HepG2 (cell line): ENCODE data around the gene PDILT. TPM values are rescaled to one million over a fixed set of nuclear protein-coding genes. Genes with fewer than 3 reads are reported as not detected.
A peak's percentile ranks its signal among the peaks of the same experiment; 100 is the strongest.

Source experiments
- AGO1 ChIP-seq: fragments of 200-400 bp; formaldehyde crosslinking; IDR thresholded peaks from 2 replicates; pipeline ENCODE4 v1.6.1; 2017; ENCODE audit warnings: mild to moderate bottlenecking, low read depth, low read length, moderate library complexity; ENCODE audit not compliant: poor library complexity, severe bottlenecking
- ERF ChIP-seq: IDR thresholded peaks from 2 replicates; pipeline ENCODE4 v1.6.1; 2018; ENCODE audit warnings: missing biosample characterization, missing genetic modification reagents
- FOXA1 ChIP-seq, 2 experiments: fragments of 450-650 bp in 1 of 2; sonication (generic) in 1 of 2; formaldehyde crosslinking in 1 of 2; IDR thresholded peaks; 2 replicates each; pipeline versions ENCODE4 v1.4.0 to v1.6.1; 2016 to 2020; ENCODE audit warnings: missing genetic modification reagents in 1 of 2
- MXI1 ChIP-seq: IDR thresholded peaks from 3 replicates; pipeline ENCODE4 v1.6.1; 2012; ENCODE audit warnings: low read depth, low read length, inconsistent platforms, borderline replicate concordance
- NFKB2 ChIP-seq: sonication (generic); formaldehyde crosslinking; IDR thresholded peaks from 2 replicates; pipeline ENCODE4 v1.4.0; 2020; ENCODE audit warnings: missing genetic modification reagents, borderline replicate concordance
- PRDM10 ChIP-seq: sonication (generic); formaldehyde crosslinking; IDR thresholded peaks from 2 replicates; pipeline ENCODE4 v1.4.0; 2020; ENCODE audit warnings: low read depth, missing genetic modification reagents
- RAD21 ChIP-seq: fragments of 450-650 bp; formaldehyde crosslinking; IDR thresholded peaks from 2 replicates; pipeline ENCODE4 v1.5.0; 2020; ENCODE audit warnings: mild to moderate bottlenecking
- RAD51 ChIP-seq: fragments of 450-650 bp; IDR thresholded peaks from 2 replicates; pipeline ENCODE4 v1.6.1; 2016; ENCODE audit warnings: borderline replicate concordance
- RXRA ChIP-seq: sonication (generic); formaldehyde crosslinking; IDR thresholded peaks from 2 replicates; pipeline ENCODE4 v1.5.1; 2020; ENCODE audit warnings: missing genetic modification reagents
- TEAD2 ChIP-seq: sonication (generic); formaldehyde crosslinking; IDR thresholded peaks from 2 replicates; pipeline ENCODE4 v1.9.0; 2021; ENCODE audit warnings: missing genetic modification reagents
- ZBTB2 ChIP-seq: sonication (generic); formaldehyde crosslinking; IDR thresholded peaks from 2 replicates; pipeline ENCODE4 v1.8.0; 2022; ENCODE audit warnings: low read depth, missing genetic modification reagents
- ZNF335 ChIP-seq: sonication (generic); formaldehyde crosslinking; IDR thresholded peaks from 2 replicates; pipeline ENCODE4 v1.4.0; 2020; ENCODE audit warnings: missing genetic modification reagents
- ZNF703 ChIP-seq: sonication (generic); formaldehyde crosslinking; IDR thresholded peaks from 2 replicates; pipeline ENCODE4 v1.5.1; 2020; ENCODE audit warnings: missing genetic modification reagents, mild to moderate bottlenecking, moderate library complexity, borderline replicate concordance
- ZNF704 ChIP-seq: sonication (generic); formaldehyde crosslinking; IDR thresholded peaks from 2 replicates; pipeline ENCODE4 v1.8.1; 2023; ENCODE audit warnings: mild to moderate bottlenecking, inconsistent platforms, moderate library complexity, missing genetic modification reagents, borderline replicate concordance
- ZNF83 ChIP-seq: sonication (generic); formaldehyde crosslinking; IDR thresholded peaks from 2 replicates; pipeline ENCODE4 v1.4.0; 2020; ENCODE audit warnings: missing genetic modification reagents, mild to moderate bottlenecking, borderline replicate concordance
- ZNF883 ChIP-seq: sonication (generic); formaldehyde crosslinking; IDR thresholded peaks from 2 replicates; pipeline ENCODE4 v1.5.1; 2020; ENCODE audit warnings: mild to moderate bottlenecking, missing genetic modification reagents; ENCODE audit errors: not compliant biosample characterization
- polyA plus RNA-seq, 8 experiments: library from polyadenylated mRNA; depleted of rRNA in 3 of 8; stranded (reverse) in 7 of 8; unstranded in 1 of 8; fragments of >200 nt; fragmentation: Illumina TruSeq in 4 of 8; extraction: Trizol in 4 of 8; gene quantifications; 2 replicates each; pipeline versions ENCODE4 v1.2.1 to v1.2.3, GENCODE V29; 2011 to 2016; ENCODE audit warnings: low read depth in 4 of 8, missing spikeins in 1 of 8, mixed read lengths in 1 of 8; ENCODE audit not compliant: insufficient read depth in 1 of 8
- total RNA-seq, 5 experiments: library from RNA; depleted of rRNA; stranded (reverse); fragments of >200 nt; fragmentation: Illumina TruSeq; extraction: Trizol; gene quantifications; 2 replicates each; pipeline ENCODE4 v1.2.3, GENCODE V29; 2016; ENCODE audit warnings: low read depth in 1 of 5
- TF ChIP-seq, protein P1 (sequence below): sonication (generic); formaldehyde crosslinking; conservative IDR thresholded peaks from 2 replicates; pipeline ENCODE4 v1.8.1; 2023; ENCODE audit warnings: missing genetic modification reagents
- TF ChIP-seq, protein P2 (sequence below): sonication (generic); formaldehyde crosslinking; IDR thresholded peaks from 2 replicates; pipeline ENCODE4 v1.5.0; 2020; ENCODE audit warnings: missing genetic modification reagents

PDILT gene
- total and polyA plus RNA-seq, 2 of the 13 experiments (the other 11 are each of a cell fraction or from before 2014, with no cell fraction given) = not detected

- TF ChIP-seq ZNF704 = no peak
- no peak for TF ChIP-seq ZNF335
- TF ChIP-seq, protein P1, sequence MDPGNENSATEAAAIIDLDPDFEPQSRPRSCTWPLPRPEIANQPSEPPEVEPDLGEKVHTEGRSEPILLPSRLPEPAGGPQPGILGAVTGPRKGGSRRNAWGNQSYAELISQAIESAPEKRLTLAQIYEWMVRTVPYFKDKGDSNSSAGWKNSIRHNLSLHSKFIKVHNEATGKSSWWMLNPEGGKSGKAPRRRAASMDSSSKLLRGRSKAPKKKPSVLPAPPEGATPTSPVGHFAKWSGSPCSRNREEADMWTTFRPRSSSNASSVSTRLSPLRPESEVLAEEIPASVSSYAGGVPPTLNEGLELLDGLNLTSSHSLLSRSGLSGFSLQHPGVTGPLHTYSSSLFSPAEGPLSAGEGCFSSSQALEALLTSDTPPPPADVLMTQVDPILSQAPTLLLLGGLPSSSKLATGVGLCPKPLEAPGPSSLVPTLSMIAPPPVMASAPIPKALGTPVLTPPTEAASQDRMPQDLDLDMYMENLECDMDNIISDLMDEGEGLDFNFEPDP = no peak
- no peak for TF ChIP-seq MXI1
- TF ChIP-seq ZNF83 (CRISPR knock-in tag) = peak; percentile 35; the same call in 1 of the 2 replicates
- TF ChIP-seq ZBTB2 (CRISPR knock-in tag) = 0 out of 2 replicates have a peak, but pooled peaks have one; percentile 15
- TF ChIP-seq RAD51 = no peak
- TF ChIP-seq RXRA (CRISPR knock-in tag) = no peak
- no peak for TF ChIP-seq AGO1
- TF ChIP-seq, protein P2, sequence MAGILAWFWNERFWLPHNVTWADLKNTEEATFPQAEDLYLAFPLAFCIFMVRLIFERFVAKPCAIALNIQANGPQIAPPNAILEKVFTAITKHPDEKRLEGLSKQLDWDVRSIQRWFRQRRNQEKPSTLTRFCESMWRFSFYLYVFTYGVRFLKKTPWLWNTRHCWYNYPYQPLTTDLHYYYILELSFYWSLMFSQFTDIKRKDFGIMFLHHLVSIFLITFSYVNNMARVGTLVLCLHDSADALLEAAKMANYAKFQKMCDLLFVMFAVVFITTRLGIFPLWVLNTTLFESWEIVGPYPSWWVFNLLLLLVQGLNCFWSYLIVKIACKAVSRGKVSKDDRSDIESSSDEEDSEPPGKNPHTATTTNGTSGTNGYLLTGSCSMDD (CRISPR knock-in tag) = no peak
- no peak for TF ChIP-seq ZNF703
- TF ChIP-seq ERF (CRISPR knock-in tag) = no peak
- TF ChIP-seq TEAD2 (CRISPR knock-in tag) = no peak
- TF ChIP-seq NFKB2 (CRISPR knock-in tag) = 0 out of 2 replicates have a peak, but pooled peaks have one; percentile 16
- no peak for TF ChIP-seq FOXA1 (IDR thresholded peaks at IDR 0.05)
- TF ChIP-seq FOXA1 (CRISPR knock-in tag; IDR thresholded peaks at IDR 0.05) = 0 out of 2 replicates have a peak, but pooled peaks have one; percentile 6
- TF ChIP-seq ZNF883 (CRISPR knock-in tag) = peak; percentile 38
- peak; percentile 37; the same call in 1 of the 2 replicates for TF ChIP-seq RAD21 (CRISPR knock-in tag)
- TF ChIP-seq PRDM10 (CRISPR knock-in tag) = no peak
Measured at GRCh38 chr16:20348365-20349185, 56.0 kb downstream of the PDILT start (continued).
